IPS-20b (cell line): ENCODE results near the gene ELOA.
"Not testable (repeated sequence)": the region's sequence is repeated elsewhere in the genome, so short reads cannot be mapped to it uniquely, and the experiment has no call there.

Experiments used
- H3K27ac ChIP-seq: one replicate; pipeline ENCODE4 v1.5.1; 2013; ENCODE audit warnings: low read length
- H3K27me3 ChIP-seq: 2 replicates; pipeline ENCODE4 v1.6.1; 2013; ENCODE audit warnings: mild to moderate bottlenecking, low read length, inconsistent platforms; ENCODE audit not compliant: insufficient read depth
- H3K36me3 ChIP-seq: 2 replicates; pipeline ENCODE4 v1.6.1; 2013; ENCODE audit warnings: low read depth, mild to moderate bottlenecking, inconsistent platforms, low read length, moderate library complexity; ENCODE audit not compliant: insufficient read depth
- H3K4me1 ChIP-seq: 2 replicates; pipeline ENCODE4 v1.6.1; 2013; ENCODE audit warnings: mild to moderate bottlenecking, control low read depth, inconsistent platforms, low read length, moderate library complexity; ENCODE audit not compliant: insufficient read depth
- H3K4me3 ChIP-seq: 2 replicates; pipeline ENCODE4 v1.5.1; 2013; ENCODE audit warnings: mild to moderate bottlenecking, low read length, inconsistent platforms
- H3K9ac ChIP-seq: 2 replicates; pipeline ENCODE4 v1.6.1; 2013; ENCODE audit warnings: low read depth, mild to moderate bottlenecking, inconsistent platforms, low read length, moderate library complexity
- H3K9me3 ChIP-seq: 2 replicates; pipeline ENCODE4 v1.6.1; 2013; ENCODE audit warnings: mild to moderate bottlenecking, low read depth, low read length, inconsistent platforms; ENCODE audit not compliant: insufficient read depth

Gene ELOA

DNA sequence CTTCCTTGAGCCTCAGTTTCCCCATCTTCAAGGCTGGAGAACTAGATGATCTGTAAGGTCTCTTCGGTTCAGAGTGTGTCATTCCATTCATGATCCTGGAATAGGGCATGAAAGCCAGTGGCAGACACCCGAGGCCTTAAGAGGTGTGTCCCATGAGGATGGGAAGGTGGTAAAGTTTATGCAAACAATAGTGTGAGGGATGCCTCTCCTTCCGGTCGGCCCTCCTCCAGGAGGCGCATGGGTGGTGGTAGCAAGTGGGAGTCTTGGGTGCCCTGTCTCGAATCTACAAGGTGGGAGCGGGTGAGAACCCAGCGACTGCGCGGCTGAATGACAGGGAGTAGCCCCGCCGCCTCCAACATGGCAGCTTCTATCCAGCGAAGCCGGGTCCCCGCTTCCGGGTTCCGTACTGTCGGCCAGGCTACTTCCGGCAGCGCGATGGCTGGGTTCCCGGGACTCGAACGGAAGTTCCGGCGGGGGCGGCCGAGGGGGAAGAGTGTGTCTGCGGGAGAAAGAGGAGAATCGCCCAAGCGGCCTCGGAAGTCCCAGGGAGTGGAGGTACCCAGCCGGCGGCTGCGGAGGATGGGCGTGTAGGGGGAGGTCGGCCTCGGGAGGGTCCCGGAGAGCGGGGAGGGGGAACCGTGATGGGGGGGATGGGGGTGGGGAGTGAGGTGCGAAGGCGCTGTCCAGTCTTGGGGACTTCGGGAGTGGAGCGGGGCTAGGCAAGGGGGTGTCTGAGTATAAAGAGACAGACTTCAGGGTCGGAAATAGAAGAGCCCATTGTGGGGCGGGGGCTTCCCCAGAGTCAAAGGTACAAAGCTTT is 47.6 kb downstream of the ELOA start, which contains the start of gene LYPLA2:
Gene LYPLA2 (plus strand): TSS at position 450 of the 820 bp plus-strand sequence. CDS start 1,538 bp downstream, outside the sequence.
- H3K36me3 ChIP-seq, result peaks cover 55% of the 10 kb centered on the region
- peak within 1 kb of the TSS; percentile 92 for H3K9ac ChIP-seq
- peak within 1 kb of the TSS; percentile 93 for H3K4me3 ChIP-seq
- no peaks in the 10 kb centered on the region; the same call in 1 of the 2 replicates for H3K4me1 ChIP-seq
- H3K27ac ChIP-seq, result peak within 1 kb of the TSS; percentile 6
- no peaks in the 10 kb centered on the region for H3K27me3 ChIP-seq
- H3K9me3 ChIP-seq, result no peaks in the 10 kb centered on the region

DNA sequence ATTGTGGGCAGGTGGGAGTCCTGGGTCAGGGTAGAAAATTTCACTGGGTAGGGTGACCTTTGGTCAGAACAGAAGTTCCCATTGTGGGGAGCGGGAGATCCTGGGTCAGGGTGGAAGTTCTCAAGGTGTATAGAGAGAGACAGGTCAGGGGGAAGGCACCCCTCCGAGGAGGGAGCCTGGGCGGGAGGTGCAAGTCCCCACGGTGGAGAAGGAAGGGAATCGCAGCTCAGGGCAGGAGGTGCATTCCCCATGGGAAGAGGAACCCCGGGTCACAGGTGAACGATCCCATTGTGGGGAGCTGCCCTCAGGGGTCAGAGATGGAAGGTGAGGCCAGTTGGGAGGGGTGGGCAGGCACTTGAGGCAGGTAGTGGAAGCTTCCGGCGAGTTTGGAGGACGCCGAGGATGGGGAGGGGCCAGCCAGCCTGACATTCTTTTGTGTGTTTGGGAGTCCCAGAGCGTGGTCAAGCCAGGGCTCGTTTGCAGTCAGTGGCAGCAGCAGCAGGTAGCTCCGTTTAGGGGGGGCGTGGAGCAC is 48.3 kb downstream of the ELOA start:
- H3K4me1 ChIP-seq, result no peaks in the 10 kb centered on the region; the same call in 1 of the 2 replicates
- no peaks in the 10 kb centered on the region for H3K27me3 ChIP-seq
- peak overlapping the region; percentile 6 for H3K27ac ChIP-seq
- H3K4me3 ChIP-seq, result peak overlapping the region; percentile 93
- H3K36me3 ChIP-seq, result peaks cover 53% of the 10 kb centered on the region
- H3K9ac ChIP-seq, result peak overlapping the region; percentile 92
- no peaks in the 10 kb centered on the region for H3K9me3 ChIP-seq

DNA sequence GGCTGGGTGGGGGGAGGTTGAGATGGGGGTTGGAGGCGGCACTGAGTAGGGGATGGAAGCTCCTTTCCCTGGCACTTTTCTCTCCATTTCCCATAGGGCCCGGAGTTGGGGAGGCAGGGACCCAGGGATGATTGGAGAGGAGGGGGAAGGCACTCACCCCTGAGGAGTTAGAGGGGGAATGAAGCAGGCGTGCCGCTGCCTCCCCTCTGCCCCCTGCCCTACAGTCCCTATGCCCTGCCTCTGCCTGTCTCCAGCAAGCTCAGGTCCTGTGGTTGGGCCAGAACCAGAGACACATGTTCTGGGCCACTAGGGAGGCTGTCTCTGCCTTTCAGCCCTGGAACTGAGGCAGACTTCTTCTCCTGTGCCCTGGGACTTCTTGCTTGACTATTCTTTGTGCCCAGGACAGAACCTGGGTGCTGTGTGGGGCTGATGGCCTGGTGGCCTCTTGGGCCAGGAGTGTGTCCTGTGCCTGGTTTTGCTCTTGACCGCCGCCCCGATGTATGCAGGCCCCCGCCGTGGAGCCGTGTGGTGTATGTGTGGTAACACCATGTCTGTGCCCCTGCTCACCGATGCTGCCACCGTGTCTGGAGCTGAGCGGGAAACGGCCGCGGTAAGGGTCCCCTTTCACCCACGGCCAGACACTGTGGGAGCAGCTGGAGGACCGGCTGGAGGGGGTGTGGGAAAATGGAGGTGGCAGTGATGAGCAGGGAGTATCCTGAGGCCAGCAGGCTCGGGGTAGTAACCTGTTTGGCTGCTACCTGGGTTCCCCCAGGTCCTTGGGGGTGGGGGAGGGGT is 49.1 kb downstream of the ELOA start:
- H3K9ac ChIP-seq, result peak overlapping the region; percentile 92; the same call in 1 of the 2 replicates
- H3K36me3 ChIP-seq, result peaks cover 53% of the 10 kb centered on the region
- no peaks in the 10 kb centered on the region; the same call in 1 of the 2 replicates for H3K4me1 ChIP-seq
- no peaks in the 10 kb centered on the region for H3K9me3 ChIP-seq
- H3K4me3 ChIP-seq, result peak overlapping the region; percentile 93
- H3K27me3 ChIP-seq, result no peaks in the 10 kb centered on the region
- peak overlapping the region; percentile 71 for H3K27ac ChIP-seq

DNA sequence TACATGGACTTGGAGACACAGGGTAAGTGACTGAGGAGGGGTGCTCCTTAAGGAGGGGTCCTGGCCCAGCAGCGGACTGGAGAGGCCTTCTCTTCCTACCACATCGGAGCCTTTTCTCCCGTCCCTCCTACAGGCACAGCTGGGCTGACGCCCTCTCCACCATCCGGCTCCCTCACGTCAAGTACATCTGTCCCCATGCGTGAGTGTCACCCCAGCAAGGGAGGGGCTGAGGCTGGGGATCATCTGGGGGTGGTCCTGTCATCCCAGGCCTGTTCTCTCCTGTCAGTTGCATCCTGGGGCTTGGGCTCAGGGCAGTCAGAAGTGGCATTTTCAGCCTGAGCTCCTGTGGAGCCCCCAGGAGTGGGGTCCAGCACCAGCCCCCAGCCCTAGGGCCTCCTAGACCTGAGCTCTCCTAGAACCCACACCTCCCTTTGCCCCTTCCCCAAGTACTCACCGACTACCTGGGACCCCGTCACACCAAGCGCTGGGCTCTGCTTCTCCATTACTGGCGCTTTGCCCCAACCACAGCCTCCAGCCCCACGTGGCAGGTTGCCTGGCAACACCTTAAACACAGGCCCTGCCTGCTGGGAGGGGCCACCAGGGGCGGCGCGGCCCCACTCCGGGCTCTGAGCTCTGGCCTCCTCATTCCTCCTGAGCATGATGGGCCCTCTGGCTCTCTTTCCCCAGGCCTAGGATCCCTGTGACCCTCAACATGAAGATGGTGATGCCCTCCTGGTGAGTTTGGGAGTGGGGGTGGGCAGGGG is 49.9 kb downstream of the ELOA start:
- no peaks in the 10 kb centered on the region for H3K27me3 ChIP-seq
- H3K27ac ChIP-seq, result no peak overlapping the region
- 0 out of 2 replicates have a peak overlapping the region, but pooled peaks have one; percentile 93 for H3K4me3 ChIP-seq
- peaks cover 52% of the 10 kb centered on the region for H3K36me3 ChIP-seq
- H3K9me3 ChIP-seq, result no peaks in the 10 kb centered on the region
- no peak overlapping the region for H3K9ac ChIP-seq
- no peaks in the 10 kb centered on the region; the same call in 1 of the 2 replicates for H3K4me1 ChIP-seq

DNA sequence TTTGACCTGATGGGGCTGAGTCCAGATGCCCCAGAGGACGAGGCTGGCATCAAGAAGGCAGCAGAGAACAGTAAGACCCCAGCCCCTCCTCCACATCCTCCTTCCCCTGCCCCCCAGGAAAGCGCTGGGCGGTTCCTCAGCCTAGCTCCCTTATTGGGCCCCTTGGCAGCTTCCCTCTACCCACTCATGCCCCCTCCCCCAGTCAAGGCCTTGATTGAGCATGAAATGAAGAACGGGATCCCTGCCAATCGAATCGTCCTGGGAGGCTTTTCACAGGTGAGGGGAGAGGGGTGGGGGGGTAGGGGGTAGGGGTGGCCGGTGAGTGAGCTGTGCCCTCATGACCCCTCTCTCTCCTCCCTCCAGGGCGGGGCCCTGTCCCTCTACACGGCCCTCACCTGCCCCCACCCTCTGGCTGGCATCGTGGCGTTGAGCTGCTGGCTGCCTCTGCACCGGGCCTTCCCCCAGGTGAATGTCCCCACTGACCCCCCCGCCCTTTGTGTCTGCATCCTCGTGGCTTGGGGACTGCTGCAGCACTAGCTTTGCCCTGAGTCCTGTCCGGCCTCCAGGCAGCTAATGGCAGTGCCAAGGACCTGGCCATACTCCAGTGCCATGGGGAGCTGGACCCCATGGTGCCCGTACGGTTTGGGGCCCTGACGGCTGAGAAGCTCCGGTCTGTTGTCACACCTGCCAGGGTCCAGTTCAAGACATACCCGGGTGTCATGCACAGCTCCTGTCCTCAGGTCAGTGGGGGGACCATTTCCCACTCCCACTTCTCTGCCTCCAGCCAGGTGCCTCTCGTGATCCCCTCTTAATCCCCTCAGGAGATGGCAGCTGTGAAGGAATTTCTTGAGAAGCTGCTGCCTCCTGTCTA is 50.8 kb downstream of the ELOA start:
- H3K27me3 ChIP-seq, result no peaks in the 10 kb centered on the region
- no peak overlapping the region for H3K9ac ChIP-seq
- no peak overlapping the region for H3K4me3 ChIP-seq
- peaks cover 49% of the 10 kb centered on the region for H3K36me3 ChIP-seq
- no peak overlapping the region for H3K27ac ChIP-seq
- no peaks in the 10 kb centered on the region for H3K9me3 ChIP-seq
- H3K4me1 ChIP-seq, result peaks cover 4% of the 10 kb centered on the region

DNA sequence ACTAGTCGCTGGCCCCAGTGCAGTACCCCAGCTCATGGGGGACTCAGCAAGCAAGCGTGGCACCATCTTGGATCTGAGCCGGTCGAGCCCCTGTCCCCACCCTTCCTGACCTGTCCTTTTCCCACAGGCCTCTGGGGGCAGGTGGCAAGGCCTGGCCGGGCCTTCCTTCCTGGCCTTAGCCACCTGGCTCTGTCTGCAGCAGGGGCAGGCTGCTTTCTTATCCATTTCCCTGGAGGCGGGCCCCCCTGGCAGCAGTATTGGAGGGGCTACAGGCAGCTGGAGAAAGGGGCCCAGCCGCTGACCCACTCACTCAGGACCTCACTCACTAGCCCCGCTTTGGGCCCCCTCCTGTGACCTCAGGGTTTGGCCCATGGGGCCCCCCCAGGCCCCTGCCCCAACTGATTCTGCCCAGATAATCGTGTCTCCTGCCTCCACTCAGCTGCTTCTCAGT is 51.5 kb downstream of the ELOA start:
- H3K9ac ChIP-seq, H3K27ac ChIP-seq, H3K4me1 ChIP-seq, H3K9me3 ChIP-seq, H3K4me3 ChIP-seq, H3K27me3 ChIP-seq: not testable (repeated sequence)
- H3K36me3 ChIP-seq, result peaks cover 48% of the 10 kb centered on the region

DNA sequence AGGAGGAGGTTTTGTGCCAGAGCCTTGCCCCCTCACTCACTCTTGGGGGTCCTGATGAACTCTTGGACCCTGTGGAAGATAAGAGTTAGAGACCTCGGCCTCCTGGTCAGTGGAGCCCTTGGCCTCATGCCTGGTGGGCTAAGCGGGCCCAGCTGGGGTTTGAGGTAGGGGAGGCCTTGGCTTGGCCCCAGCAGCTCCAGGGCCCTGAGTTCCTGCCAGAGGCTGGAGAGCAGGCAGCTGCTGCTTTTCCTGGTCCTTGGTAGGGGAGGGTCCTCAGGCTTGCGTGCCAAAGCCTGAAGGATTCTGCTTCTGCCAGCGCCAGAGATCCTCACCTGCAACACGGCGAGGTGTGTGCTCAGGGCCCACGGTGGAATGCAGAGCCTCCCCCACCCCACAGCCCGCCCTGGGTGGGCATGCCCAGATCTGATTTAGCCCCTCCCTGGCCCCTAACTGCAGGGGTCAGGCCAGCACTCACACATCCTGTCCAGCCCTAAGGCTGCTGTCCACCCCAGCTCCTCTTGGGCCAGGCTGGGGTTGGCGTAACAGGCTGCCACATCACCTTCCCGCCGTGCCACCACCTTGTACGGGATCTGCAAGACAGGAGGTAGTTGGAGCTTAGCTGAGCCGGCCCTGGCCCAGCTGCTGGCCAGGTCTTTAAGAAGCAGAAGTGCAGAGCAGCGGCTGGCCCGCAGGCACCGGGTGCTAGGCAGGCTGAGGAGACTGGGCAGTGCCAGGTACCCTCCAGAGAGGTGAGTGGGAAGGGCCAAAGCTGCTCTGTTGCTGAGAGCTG is 52.6 kb downstream of the ELOA start:
- peaks cover 7% of the 10 kb centered on the region; the same call in 1 of the 2 replicates for H3K4me1 ChIP-seq
- no peak overlapping the region for H3K4me3 ChIP-seq
- H3K9ac ChIP-seq, result no peak overlapping the region
- no peak overlapping the region for H3K27ac ChIP-seq
- no peaks in the 10 kb centered on the region for H3K9me3 ChIP-seq
- no peaks in the 10 kb centered on the region for H3K27me3 ChIP-seq
- H3K36me3 ChIP-seq, result peaks cover 48% of the 10 kb centered on the region

DNA sequence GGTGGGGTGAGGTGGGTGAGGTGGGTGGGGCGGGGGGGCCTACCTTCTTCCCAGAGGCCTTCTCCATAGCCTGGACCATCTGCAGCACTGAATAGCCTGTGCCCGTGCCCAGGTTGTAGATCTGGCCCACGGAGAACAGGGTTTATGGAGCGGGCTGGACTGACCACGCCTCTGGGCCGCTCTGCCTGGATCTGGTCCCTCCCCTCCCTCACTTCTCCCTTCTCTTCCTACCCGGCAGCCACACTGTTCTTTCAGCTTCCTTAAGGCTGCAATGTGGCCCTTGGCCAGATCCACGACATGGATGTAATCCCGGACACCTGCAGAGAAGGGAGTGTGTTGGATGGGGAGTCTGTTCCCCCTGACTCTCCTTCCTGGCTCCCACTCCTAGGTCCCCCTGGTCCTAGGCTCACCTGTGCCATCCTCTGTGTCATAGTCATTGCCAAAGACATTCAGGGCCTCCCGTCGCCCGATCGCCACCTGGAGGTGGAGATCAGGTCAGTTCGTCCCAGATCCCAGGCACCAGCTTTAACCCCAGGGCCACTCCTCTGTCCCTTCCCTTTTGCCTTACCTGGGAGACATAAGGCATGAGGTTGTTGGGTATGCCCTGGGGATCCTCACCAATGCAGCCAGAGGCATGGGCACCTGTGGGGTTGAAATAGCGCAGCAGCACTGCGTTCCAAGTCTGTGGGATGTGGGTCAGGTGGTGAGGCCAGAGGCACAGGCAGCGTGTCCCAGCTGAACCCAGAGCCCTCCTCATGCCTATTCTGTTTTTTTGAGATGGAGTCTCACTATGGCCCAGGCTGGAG is 53.4 kb downstream of the ELOA start:
- peaks cover 48% of the 10 kb centered on the region for H3K36me3 ChIP-seq
- H3K9ac ChIP-seq, result no peak overlapping the region
- peaks cover 7% of the 10 kb centered on the region; the same call in 1 of the 2 replicates for H3K4me1 ChIP-seq
- no peaks in the 10 kb centered on the region for H3K9me3 ChIP-seq
- H3K4me3 ChIP-seq, result no peak overlapping the region
- peaks cover 8% of the 10 kb centered on the region for H3K27me3 ChIP-seq
- H3K27ac ChIP-seq, result no peak overlapping the region

DNA sequence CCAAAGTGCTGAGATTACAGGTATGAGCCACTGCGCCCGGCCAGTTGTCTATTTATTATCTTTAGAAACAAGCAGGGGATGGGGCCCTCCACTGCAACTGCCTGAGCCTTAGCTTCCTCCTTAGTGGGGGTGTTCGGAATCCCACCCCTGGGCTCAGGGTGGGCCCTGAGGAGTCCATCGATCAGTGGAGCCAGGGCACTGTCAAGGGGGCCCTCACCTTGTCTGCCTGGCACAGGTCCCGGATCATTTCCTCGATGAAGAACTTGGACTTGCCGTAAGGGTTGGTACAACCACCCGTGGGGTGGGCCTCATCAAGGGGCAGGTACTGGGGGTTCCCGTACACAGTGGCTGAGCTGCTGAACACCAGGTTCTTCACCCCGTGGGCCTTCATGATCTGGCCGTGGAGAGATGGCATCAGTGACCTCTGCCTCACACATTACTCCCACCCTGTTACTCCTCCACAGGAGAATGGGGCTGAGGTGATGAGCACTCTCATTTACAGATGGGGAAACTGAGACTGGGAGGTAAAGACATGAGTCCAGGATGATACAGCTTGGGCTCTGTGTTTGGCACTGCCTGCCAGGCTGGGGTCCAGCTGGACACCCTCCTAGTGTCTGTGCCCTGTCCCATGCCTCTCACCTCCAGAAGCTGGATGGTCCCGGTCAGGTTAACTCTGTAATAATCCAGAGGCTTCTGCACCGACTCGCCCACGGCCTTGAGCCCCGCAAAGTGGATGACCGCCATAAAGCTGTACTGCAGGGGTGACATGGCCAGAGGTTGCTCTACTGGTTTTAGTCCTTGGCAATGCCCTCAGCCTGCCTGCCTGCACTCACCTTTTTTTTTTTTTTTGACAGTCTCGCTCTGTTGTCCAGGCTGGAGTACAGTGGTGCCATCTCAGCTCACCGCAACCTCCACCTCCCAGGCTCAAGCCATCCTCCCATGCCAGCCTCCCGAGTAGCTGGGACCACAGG is 54.5 kb downstream of the ELOA start:
- no peaks in the 10 kb centered on the region for H3K9me3 ChIP-seq
- peaks cover 16% of the 10 kb centered on the region for H3K27me3 ChIP-seq
- H3K27ac ChIP-seq, result no peak overlapping the region
- peaks cover 7% of the 10 kb centered on the region; the same call in 1 of the 2 replicates for H3K4me1 ChIP-seq
- H3K4me3 ChIP-seq, result no peak overlapping the region
- no peak overlapping the region for H3K9ac ChIP-seq
- H3K36me3 ChIP-seq, result peaks cover 48% of the 10 kb centered on the region
